Ascending aorta (tissue), 2 donors: ENCODE measurements around the gene OR51B6. TPM values are rescaled to one million over a fixed set of nuclear protein-coding genes. Genes with fewer than 3 reads are reported as not detected.
"Not testable (repeated sequence)": the region's sequence is repeated elsewhere in the genome, so short reads cannot be mapped to it uniquely, and the experiment has no call there.

Experiments used
- DNase-seq, 2 donors: peaks; one replicate each; pipeline ENCODE4 v3.0.0-alpha.2; 2019; ENCODE audit warnings: low spot score in 2 of 2
- H3K27ac ChIP-seq, 2 donors: fragments of 200-600 bp; sonication (generic); one replicate each; pipeline ENCODE4 v1.5.1; 2016 to 2017; ENCODE audit warnings: mild to moderate bottlenecking in 1 of 2
- H3K27me3 ChIP-seq: fragments of 200-600 bp; sonication (generic); one replicate; pipeline ENCODE4 v1.5.1; 2017
- H3K36me3 ChIP-seq, 2 donors: fragments of 200-600 bp; sonication (generic); one replicate each; pipeline ENCODE4 v1.5.1; 2016
- H3K4me1 ChIP-seq, 2 donors: fragments of 200-600 bp; sonication (generic); one replicate each; pipeline ENCODE4 v1.5.1; 2016 to 2017; ENCODE audit warnings: mild to moderate bottlenecking in 1 of 2
- H3K4me3 ChIP-seq, 2 donors: fragments of 200-600 bp; sonication (generic); one replicate each; pipeline ENCODE4 v1.5.1; 2016 to 2017; ENCODE audit warnings: mild to moderate bottlenecking in 1 of 2
- H3K9me3 ChIP-seq, 2 donors: fragments of 200-600 bp; sonication (generic); one replicate each; pipeline ENCODE4 v1.5.1; 2016
- CTCF ChIP-seq, 3 experiments: fragments of 200-600 bp in 2 of 3; fragments of 450-650 bp in 1 of 3; sonication (generic) in 2 of 3; IDR thresholded peaks; one replicate each; pipeline ENCODE4 v1.5.1; 2016 to 2019; ENCODE audit warnings: antibody characterized with exemption in 3 of 3, mild to moderate bottlenecking in 1 of 3, moderate library complexity in 1 of 3
- intact Hi-C: fragments of 100-400 bp; cut with DNase I; formaldehyde crosslinking; loops from one replicate; pipeline ENCODE4 v1.15.1; 2023
- total RNA-seq: library from RNA; depleted of rRNA; stranded (reverse); fragments of >200 nt; gene quantifications from one replicate; pipeline ENCODE4 v1.1.0, GENCODE V29; 2016

The OR51B6 gene
- total RNA-seq, 1 donor from 2014 or later = not detected

GRCh38 chr11:5362017-5362625, 10.8 kb downstream of the OR51B6 start:
- Histone ChIP-seq H3K9me3 (no peaks in the 10 kb centered on the region), H3K27me3 (no peaks in the 10 kb centered on the region), H3K4me1 (no peaks in the 10 kb centered on the region), H3K4me3 (no peak overlapping the region), H3K36me3 (no peaks in the 10 kb centered on the region), H3K27ac (no peak overlapping the region)
- intact Hi-C loops = no loop called here
- TF ChIP-seq CTCF (IDR thresholded peaks at IDR 0.05) = no peak
- no peak for DNase-seq

- no peak for TF ChIP-seq CTCF (IDR thresholded peaks at IDR 0.05)
- intact Hi-C loops = no loop called here
- Histone ChIP-seq H3K27ac (no peak overlapping the region), H3K36me3 (no peaks in the 10 kb centered on the region), H3K27me3 (no peaks in the 10 kb centered on the region), H3K4me3 (no peak overlapping the region), H3K4me1 (peaks cover 0 to 3% of the 10 kb centered on the region in 2 donors), H3K9me3 (no peaks in the 10 kb centered on the region)
- no peak for DNase-seq
Measured at GRCh38 chr11:5363679-5364078, 12.4 kb downstream of the OR51B6 start.

GRCh38 chr11:5364214-5364613, 12.9 kb downstream of the OR51B6 start:
- Histone ChIP-seq H3K4me1 (peaks cover 0 to 3% of the 10 kb centered on the region in 2 donors), H3K27me3 (no peaks in the 10 kb centered on the region), H3K4me3 (no peak overlapping the region), H3K27ac (no peak overlapping the region), H3K36me3 (no peaks in the 10 kb centered on the region), H3K9me3 (no peaks in the 10 kb centered on the region)
- intact Hi-C loops = no loop called here
- no peak for TF ChIP-seq CTCF (IDR thresholded peaks at IDR 0.05)
- no peak for DNase-seq

GRCh38 chr11:5366365-5366764, 15.1 kb downstream of the OR51B6 start:
- H3K4me1 ChIP-seq, H3K27me3 ChIP-seq, H3K36me3 ChIP-seq: not testable (repeated sequence)

GRCh38 chr11:5366856-5367255, 15.5 kb downstream of the OR51B6 start:
- Histone ChIP-seq H3K4me3 (no peak overlapping the region), H3K36me3 (no peaks in the 10 kb centered on the region), H3K4me1 (peaks cover 0 to 3% of the 10 kb centered on the region in 2 donors), H3K9me3 (no peaks in the 10 kb centered on the region), H3K27ac (no peak overlapping the region), H3K27me3 (no peaks in the 10 kb centered on the region)
- intact Hi-C loops = no loop called here
- no peak for DNase-seq
- no peak for TF ChIP-seq CTCF (IDR thresholded peaks at IDR 0.05)

More at GRCh38 chr11:5366365-5366764, 15.1 kb downstream of the OR51B6 start:
- H3K9me3 ChIP-seq, H3K27ac ChIP-seq, intact Hi-C loops, DNase-seq, H3K4me3 ChIP-seq: not testable (repeated sequence)

GRCh38 chr11:5367448-5368074, 16.3 kb downstream of the OR51B6 start:
- H3K36me3 ChIP-seq = no peaks in the 10 kb centered on the region
- peaks cover 0 to 3% of the 10 kb centered on the region in 2 donors for H3K4me1 ChIP-seq
- no peak for TF ChIP-seq CTCF (IDR thresholded peaks at IDR 0.05)
- no peak overlapping the region for H3K27ac ChIP-seq
- intact Hi-C loops = no loop called here
- no peaks in the 10 kb centered on the region for H3K27me3 ChIP-seq
- no peak for DNase-seq
- H3K9me3 ChIP-seq = no peaks in the 10 kb centered on the region
- no peak overlapping the region for H3K4me3 ChIP-seq
